Body of pancreas (tissue), 4 donors: ENCODE results near the gene TRIM44.

Experiments
- CTCF ChIP-seq, 7 experiments: fragments of 450-650 bp in 4 of 7; fragments of 200-600 bp in 3 of 7; sonication (generic) in 3 of 7; IDR thresholded peaks; one replicate each; pipeline ENCODE4 v1.5.1; 2016 to 2019; ENCODE audit warnings: antibody characterized with exemption in 7 of 7
- POLR2A ChIP-seq, 3 donors: fragments of 450-650 bp; IDR thresholded peaks; one replicate each; pipeline ENCODE4 v1.6.1; 2016; ENCODE audit warnings: antibody characterized with exemption in 3 of 3, mild to moderate bottlenecking in 2 of 3

DNA sequence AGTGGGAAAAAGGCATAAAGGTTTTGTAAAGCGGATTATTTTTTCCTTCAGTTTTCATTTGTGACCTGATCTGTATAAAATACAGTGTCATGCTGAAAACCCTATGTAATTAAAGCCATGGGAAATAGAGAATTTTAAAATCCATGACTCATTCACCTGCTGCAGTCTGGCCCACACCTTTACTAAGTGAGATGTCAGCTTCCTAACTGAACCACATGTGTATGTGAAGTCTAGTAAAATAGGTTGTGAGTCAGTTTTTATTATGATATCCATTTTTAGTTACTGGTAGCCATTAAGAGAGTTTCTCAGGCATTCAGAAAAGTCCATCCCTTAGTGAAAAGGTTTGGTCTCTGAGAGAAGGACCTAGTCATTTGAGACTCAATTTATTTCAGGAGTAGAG lies 60.9 kb downstream of the TRIM44 start:
- TF ChIP-seq CTCF (IDR thresholded peaks at IDR 0.05) (no peak), POLR2A (IDR thresholded peaks at IDR 0.05) (no peak)
